Stimulated activated CD4-positive, alpha-beta T cell treated with anti-CD3 and anti-CD28 coated beads, TNF-alpha, amount 100 ng/mL, for 1 hour (primary cell): ENCODE data around the gene CCL25.

ENCODE experiments used
- DNase-seq, 3 donors: peaks; one replicate each; pipeline ENCODE4 v3.0.0-alpha.2; 2020; ENCODE audit warnings: low read depth in 3 of 3, low spot score in 1 of 3

The CCL25 gene

GRCh38 chr19:8109890-8110662 lies 57.5 kb downstream of the CCL25 start:
- DNase-seq, result no peak

- DNase-seq, result no peak
Measured at GRCh38 chr19:8110931-8111330, 58.4 kb downstream of the CCL25 start.

GRCh38 chr19:8111376-8111775 lies 58.8 kb downstream of the CCL25 start:
- DNase-seq, result no peak
